ENCODE measurements around the gene OR11L1.

DNA sequence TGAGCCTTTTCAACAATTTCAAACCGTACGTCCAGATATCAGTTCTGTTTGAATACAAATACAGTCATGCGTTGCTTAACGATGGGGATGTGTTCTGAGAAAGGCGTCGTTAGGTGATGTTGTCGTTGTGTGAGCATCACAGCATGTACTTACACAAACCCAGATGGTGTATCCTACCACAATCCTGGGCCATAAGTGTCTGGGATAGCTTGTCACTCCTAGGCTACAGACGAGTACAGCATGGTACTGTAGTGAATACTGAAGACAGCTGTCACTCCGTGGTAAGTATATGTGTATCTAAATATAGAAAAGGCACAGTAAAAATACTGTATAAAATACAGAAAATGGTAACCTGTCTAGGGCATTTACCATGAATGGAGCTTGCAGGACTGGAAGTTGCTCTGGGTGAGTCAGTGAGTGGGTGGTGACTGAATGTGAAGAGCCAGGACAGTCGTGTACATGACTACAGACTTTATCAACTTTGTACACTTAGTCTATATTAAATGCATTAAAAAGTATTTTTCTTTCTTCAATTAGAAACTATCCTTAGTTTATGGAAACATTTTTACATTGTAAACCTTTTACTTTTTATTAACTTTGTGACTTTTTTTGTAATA is 43.2 kb upstream of the OR11L1 start:
- no peak for TF ChIP-seq CTCF (conservative IDR thresholded peaks at IDR 0.05 in 1 of 2, IDR thresholded peaks at IDR 0.05 in 1 of 2; ENCODE audit: low read depth in 1 of 2, low read length in 2 of 2)
- TF ChIP-seq EZH2 (IDR thresholded peaks at IDR 0.05; ENCODE audit: low read length, missing control alignments) = no peak
